ENCODE data around the gene SMARCD3. TPM values are rescaled to one million over a fixed set of nuclear protein-coding genes. Genes with fewer than 3 reads are reported as not detected.

Gene SMARCD3
- total RNA-seq, 1 donor from 2014 or later = 96.9 TPM

- H3K4me1 Mint-ChIP-seq (ENCODE audit: unreplicated experiment) = no peaks in the 10 kb centered on the region
- H3K27ac Mint-ChIP-seq (ENCODE audit: unreplicated experiment) = no peak overlapping the region
- H3K27me3 Mint-ChIP-seq (ENCODE audit: unreplicated experiment) = peaks cover 40% of the 10 kb centered on the region
- no peak for DNase-seq (ENCODE audit: extremely low spot score, unreplicated experiment)
- H3K9me3 Mint-ChIP-seq (ENCODE audit: unreplicated experiment) = no peaks in the 10 kb centered on the region
- H3K36me3 Mint-ChIP-seq (ENCODE audit: unreplicated experiment) = no peaks in the 10 kb centered on the region
- TF ChIP-seq CTCF (IDR thresholded peaks at IDR 0.05) = no peak
- no peak overlapping the region for H3K4me3 Mint-ChIP-seq (ENCODE audit: unreplicated experiment)
Observed at GRCh38 chr7:151198945-151199848, 49.3 kb downstream of the SMARCD3 start.

- no peaks in the 10 kb centered on the region for H3K9me3 Mint-ChIP-seq (ENCODE audit: unreplicated experiment)
- H3K4me1 Mint-ChIP-seq (ENCODE audit: unreplicated experiment) = no peaks in the 10 kb centered on the region
- DNase-seq (ENCODE audit: extremely low spot score, unreplicated experiment) = no peak
- no peaks in the 10 kb centered on the region for H3K36me3 Mint-ChIP-seq (ENCODE audit: unreplicated experiment)
- no peak for TF ChIP-seq CTCF (IDR thresholded peaks at IDR 0.05)
- no peak overlapping the region for H3K27ac Mint-ChIP-seq (ENCODE audit: unreplicated experiment)
- peaks cover 36% of the 10 kb centered on the region for H3K27me3 Mint-ChIP-seq (ENCODE audit: unreplicated experiment)
- H3K4me3 Mint-ChIP-seq (ENCODE audit: unreplicated experiment) = no peak overlapping the region
Observed at GRCh38 chr7:151197932-151198331, 50.6 kb downstream of the SMARCD3 start.

GRCh38 chr7:151195616-151196450, 52.7 kb downstream of the SMARCD3 start:
- no peak overlapping the region for H3K4me3 Mint-ChIP-seq (ENCODE audit: unreplicated experiment)
- no peak overlapping the region for H3K27ac Mint-ChIP-seq (ENCODE audit: unreplicated experiment)
- peaks cover 19% of the 10 kb centered on the region for H3K27me3 Mint-ChIP-seq (ENCODE audit: unreplicated experiment)
- no peak for TF ChIP-seq CTCF (IDR thresholded peaks at IDR 0.05)
- H3K9me3 Mint-ChIP-seq (ENCODE audit: unreplicated experiment) = no peaks in the 10 kb centered on the region
- H3K4me1 Mint-ChIP-seq (ENCODE audit: unreplicated experiment) = no peaks in the 10 kb centered on the region
- H3K36me3 Mint-ChIP-seq (ENCODE audit: unreplicated experiment) = no peaks in the 10 kb centered on the region
- DNase-seq (ENCODE audit: extremely low spot score, unreplicated experiment) = no peak

GRCh38 chr7:151194188-151194587, 54.3 kb downstream of the SMARCD3 start:
- no peak for TF ChIP-seq CTCF (IDR thresholded peaks at IDR 0.05)
- Mint-ChIP-seq H3K27me3 (ENCODE audit: unreplicated experiment) (peaks cover 30% of the 10 kb centered on the region), H3K36me3 (ENCODE audit: unreplicated experiment) (no peaks in the 10 kb centered on the region), H3K4me3 (ENCODE audit: unreplicated experiment) (no peak overlapping the region), H3K27ac (ENCODE audit: unreplicated experiment) (no peak overlapping the region), H3K9me3 (ENCODE audit: unreplicated experiment) (no peaks in the 10 kb centered on the region), H3K4me1 (ENCODE audit: unreplicated experiment) (no peaks in the 10 kb centered on the region)
- DNase-seq (ENCODE audit: extremely low spot score, unreplicated experiment) = no peak
